Uterus (tissue), 2 donors: ENCODE data around the gene DRD4.

Source experiments
- CTCF ChIP-seq, 4 experiments: fragments of 200-600 bp in 2 of 4; fragments of 450-650 bp in 2 of 4; sonication (generic) in 2 of 4; IDR thresholded peaks; one replicate each; pipeline ENCODE4 v1.5.1; 2016 to 2019; ENCODE audit warnings: antibody characterized with exemption in 4 of 4, mild to moderate bottlenecking in 2 of 4, moderate library complexity in 1 of 4
- POLR2A ChIP-seq, 2 donors: fragments of 450-650 bp; IDR thresholded peaks; one replicate each; pipeline ENCODE4 v1.6.1; 2016; ENCODE audit warnings: antibody characterized with exemption in 2 of 2, mild to moderate bottlenecking in 1 of 2, moderate library complexity in 1 of 2

- TF ChIP-seq CTCF (IDR thresholded peaks at IDR 0.05) (no peak), POLR2A (IDR thresholded peaks at IDR 0.05) (no peak)
These were observed 13.4 kb downstream of the DRD4 start for GRCh38 chr11:650482-650881.
